ENCODE results near the gene TMOD2.

- no peak for TF ChIP-seq CTCF (IDR thresholded peaks at IDR 0.05)
- TF ChIP-seq POLR2A (IDR thresholded peaks at IDR 0.05): no peak
- TF ChIP-seq EP300 (IDR thresholded peaks at IDR 0.05): no peak
- TF ChIP-seq POLR2AphosphoS5 (IDR thresholded peaks at IDR 0.05): no peak
Measured at GRCh38 chr15:51828621-51829375, 77.4 kb downstream of the TMOD2 start.

Measured in suprapubic skin (tissue), 4 donors.